Cardiac septum (tissue), 1 donor: ENCODE results near the gene MBD5. TPM values are rescaled to one million over a fixed set of nuclear protein-coding genes. Genes with fewer than 3 reads are reported as not detected.
"Not testable (repeated sequence)": the region's sequence is repeated elsewhere in the genome, so short reads cannot be mapped to it uniquely, and the experiment has no call there.

Experiments used
- DNase-seq: peaks from one replicate; pipeline ENCODE4 v3.0.0-alpha.2; 2020; ENCODE audit warnings: low spot score
- intact Hi-C: fragments of 100-400 bp; cut with DNase I; formaldehyde crosslinking; loops from one replicate; pipeline ENCODE4 v1.14.0; 2022
- long read RNA-seq: library from polyadenylated mRNA; unstranded; transcript quantifications from one replicate; pipeline ENCODE4 v2.0.0, GENCODE V29; 2021
- total RNA-seq: library from RNA; stranded (reverse); fragmentation: NEBNext Ultra II Directional; extraction: Animal tissue kit (Norgen Biotek cat#: 25700); gene quantifications from one replicate; pipeline ENCODE4 v1.2.1, GENCODE V29; 2021
- donor health status: DM: no; HTN: no; CAD: no.

Gene MBD5
- total RNA-seq, result 32.4 TPM
- long read RNA-seq, partial matches to known transcripts, result 6 of 18 reads
- long read RNA-seq, other reads (novel, unspliced or antisense), result 12 of 18 reads

GRCh38 chr2:148021059-148021861 lies at the start of gene MBD5:
Gene MBD5, plus strand, starts transcription at chr2:148021091.
- intact Hi-C loops, result no loop called here
- peak; percentile 80 for DNase-seq

DNA sequence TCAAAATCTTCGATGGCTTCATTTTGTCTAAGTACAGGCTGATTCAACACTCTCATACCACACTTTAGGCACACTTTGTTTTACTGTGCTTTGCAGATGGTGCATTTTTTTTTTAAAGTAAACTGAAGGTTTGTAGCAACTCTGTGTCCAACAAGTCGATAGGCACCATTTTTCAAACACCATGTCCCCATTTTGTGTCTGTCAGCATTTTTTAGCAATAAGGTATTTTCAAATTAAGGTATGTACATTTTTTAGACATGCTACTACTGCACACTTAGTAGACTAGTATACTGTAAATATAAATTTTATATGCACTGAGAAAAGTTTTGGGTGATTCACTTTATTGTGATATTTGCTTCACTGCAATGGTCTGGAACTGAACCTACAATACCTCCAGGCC lies 44.8 kb upstream of the MBD5 start:
- intact Hi-C loops, result no loop called here
- no peak for DNase-seq

GRCh38 chr2:147977679-147978078 lies 43.2 kb upstream of the MBD5 start:
- no peak for DNase-seq
- intact Hi-C loops, result no loop called here

GRCh38 chr2:147980940-147981528 lies 39.9 kb upstream of the MBD5 start:
- intact Hi-C loops, result no loop called here
- DNase-seq, result no peak

DNA sequence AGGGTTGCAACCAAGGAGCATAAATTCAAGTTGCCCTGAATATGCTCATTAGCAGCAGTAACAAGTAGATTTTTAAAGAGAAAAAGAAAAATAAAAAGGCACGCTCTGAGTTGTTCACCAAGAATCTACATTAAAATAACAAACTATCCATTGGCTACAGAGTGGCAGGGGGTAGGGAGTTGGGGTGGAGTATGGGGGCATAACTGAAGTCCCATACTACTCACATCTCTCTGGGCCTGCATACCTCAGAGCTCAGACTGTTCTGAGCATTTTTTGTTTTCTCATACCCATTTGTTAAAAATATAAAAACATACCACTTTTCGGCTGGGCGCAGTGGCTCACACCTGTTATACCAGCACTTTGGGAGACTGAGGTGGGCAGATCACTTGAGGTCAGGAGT lies 31.8 kb upstream of the MBD5 start:
- intact Hi-C loops, result no loop called here
- DNase-seq, result no peak

GRCh38 chr2:147989809-147990403 lies 31.0 kb upstream of the MBD5 start:
- no peak for DNase-seq
- intact Hi-C loops, result loop anchor here (5.0 kb wide), 1 partner anchor 517 kb away; no protein-coding TSS in a partner anchor

DNA sequence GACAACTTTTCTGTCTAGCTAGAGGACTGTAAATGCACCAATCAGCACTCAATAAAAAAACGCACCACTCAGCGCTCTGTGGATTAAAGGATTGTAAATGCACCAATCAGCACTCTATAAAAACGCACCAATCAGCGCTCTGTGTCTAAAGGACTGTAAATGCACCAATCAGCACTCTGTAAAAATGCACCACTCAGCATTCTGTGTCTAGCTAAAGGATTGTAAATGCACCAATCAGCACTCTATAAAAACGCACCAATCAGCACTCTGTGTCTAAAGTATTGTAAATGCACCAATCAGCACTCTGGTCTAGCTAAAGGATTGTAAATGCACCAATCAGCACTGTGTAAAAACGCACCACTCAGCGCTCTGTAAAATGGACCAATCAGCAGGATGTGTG lies 25.9 kb upstream of the MBD5 start:
- intact Hi-C loops, result loop anchor here (5.0 kb wide), 1 partner anchor 512 kb away; no protein-coding TSS in a partner anchor
- DNase-seq, result not testable (repeated sequence)

- no peak for DNase-seq
- intact Hi-C loops, result no loop called here
Measured at GRCh38 chr2:147996828-147997227, 24.1 kb upstream of the MBD5 start.

DNA sequence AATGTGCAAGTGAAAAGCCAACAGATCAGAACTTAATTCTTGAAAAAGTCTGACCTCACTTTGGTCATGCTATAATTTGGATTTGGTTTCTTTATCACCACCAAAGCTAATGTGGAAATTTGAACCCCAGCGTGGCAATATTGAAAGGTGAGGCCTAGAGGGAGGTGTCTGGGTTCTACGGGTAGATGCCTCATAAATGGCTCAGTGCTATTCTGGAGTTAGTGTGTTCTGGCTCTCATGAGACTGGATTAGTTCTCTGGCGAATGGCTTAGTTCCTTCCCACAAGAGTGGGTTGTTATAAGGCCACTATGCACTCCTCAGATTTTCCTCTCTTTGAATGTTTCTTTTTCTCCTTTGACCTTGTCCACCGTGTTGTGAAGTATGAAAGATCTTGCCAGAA lies 22.7 kb upstream of the MBD5 start:
- no peak for DNase-seq
- intact Hi-C loops, result no loop called here

- intact Hi-C loops, result no loop called here
- no peak for DNase-seq
Measured at GRCh38 chr2:147999126-147999525, 21.8 kb upstream of the MBD5 start.

GRCh38 chr2:148000095-148000494 lies 20.8 kb upstream of the MBD5 start:
- intact Hi-C loops, result no loop called here
- no peak for DNase-seq

DNA sequence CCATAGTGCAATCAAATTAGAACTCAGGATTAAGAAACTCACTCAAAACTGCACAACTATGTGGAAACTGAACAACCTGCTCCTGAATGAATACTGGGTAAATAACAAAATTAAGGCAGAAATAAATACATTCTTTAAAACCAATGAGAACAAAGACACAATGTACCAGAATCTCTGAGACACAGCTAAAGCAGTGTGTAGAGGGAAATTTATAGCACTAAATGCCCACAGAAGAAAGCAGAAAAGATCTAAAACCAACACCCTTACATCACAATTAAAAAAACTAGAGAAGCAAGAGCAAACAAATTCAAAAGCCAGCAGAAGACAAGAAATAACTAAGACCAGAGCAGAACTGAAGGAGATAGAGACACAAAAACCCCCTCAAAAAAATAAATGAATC lies 18.5 kb upstream of the MBD5 start:
- DNase-seq, intact Hi-C loops: not testable (repeated sequence)

DNA sequence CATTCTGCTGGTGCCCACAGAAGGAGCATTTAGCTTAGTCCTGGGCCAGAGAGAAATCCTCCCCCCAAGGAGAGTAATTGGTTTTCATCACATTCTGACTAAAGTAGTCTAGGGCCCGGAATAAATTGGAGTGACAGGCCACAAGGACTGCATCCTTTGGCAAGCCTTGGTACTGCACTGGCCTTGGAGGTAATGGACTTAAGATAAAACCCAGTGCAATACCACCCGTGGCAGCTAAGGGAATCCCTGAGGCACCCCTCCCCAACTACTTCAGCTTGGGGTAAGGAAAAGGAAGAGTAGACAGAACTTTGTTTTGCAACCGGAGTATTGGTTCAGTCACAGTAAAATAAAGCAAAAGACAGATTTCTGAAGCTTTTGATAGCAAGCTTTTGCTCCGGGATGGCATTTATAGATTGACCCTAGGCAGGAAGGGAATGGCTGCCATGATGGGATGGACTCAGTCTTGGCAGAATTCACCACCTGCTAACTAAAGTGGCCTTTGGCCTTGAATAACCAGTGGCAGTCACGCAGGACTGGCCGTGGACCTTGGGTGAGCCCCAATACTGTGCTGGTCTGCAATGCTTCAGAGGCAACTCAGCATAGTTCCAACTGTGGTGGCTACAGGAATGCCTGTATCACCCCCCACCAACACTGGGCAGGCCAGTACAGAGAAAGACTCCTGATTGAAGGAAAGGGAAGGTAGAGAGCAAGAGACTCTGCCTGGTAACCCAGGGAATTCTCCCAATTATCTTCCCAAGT lies 14.5 kb upstream of the MBD5 start:
- DNase-seq, result no peak
- intact Hi-C loops, result no loop called here

GRCh38 chr2:148007219-148007900 lies 13.5 kb upstream of the MBD5 start:
- intact Hi-C loops, result no loop called here
- no peak for DNase-seq

DNA sequence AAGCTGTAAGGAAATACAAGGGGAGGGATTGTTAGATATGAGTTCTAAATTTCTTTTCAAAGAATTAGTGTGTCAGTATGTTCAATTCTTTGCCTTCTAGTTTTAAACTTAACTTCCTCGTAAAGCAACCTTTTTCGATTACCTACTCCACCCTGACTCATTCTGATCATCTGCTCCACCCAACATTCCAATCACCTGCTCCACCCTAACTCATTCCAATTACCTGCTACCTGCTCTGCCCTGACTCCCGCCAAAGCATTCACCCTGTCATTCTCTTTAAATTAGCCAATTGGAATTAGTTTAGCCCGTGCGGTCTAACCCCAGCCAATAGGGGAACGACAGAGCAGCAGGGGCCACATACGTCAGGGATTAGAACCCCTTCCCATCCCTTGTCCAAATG lies 12.5 kb upstream of the MBD5 start:
- DNase-seq, intact Hi-C loops: not testable (repeated sequence)

- DNase-seq, result no peak
- intact Hi-C loops, result no loop called here
Measured at GRCh38 chr2:148013876-148014275, 7.0 kb upstream of the MBD5 start.

- intact Hi-C loops, result no loop called here
- DNase-seq, result no peak
Measured at GRCh38 chr2:148014616-148015015, 6.3 kb upstream of the MBD5 start.

- intact Hi-C loops, result loop anchor here (1.0 kb wide), 1 partner anchor 625 kb away; no protein-coding TSS in a partner anchor
- peak; percentile 99 for DNase-seq
Measured at GRCh38 chr2:148020111-148021058, 506 bp upstream of the MBD5 start, which contains the start of gene ORC4. Gene ORC4, minus strand, starts transcription at chr2:148020737. Its CDS starts 44,779 bp downstream, at chr2:147975958.
